Measurements from ENCODE around the gene LRRFIP1.

DNA sequence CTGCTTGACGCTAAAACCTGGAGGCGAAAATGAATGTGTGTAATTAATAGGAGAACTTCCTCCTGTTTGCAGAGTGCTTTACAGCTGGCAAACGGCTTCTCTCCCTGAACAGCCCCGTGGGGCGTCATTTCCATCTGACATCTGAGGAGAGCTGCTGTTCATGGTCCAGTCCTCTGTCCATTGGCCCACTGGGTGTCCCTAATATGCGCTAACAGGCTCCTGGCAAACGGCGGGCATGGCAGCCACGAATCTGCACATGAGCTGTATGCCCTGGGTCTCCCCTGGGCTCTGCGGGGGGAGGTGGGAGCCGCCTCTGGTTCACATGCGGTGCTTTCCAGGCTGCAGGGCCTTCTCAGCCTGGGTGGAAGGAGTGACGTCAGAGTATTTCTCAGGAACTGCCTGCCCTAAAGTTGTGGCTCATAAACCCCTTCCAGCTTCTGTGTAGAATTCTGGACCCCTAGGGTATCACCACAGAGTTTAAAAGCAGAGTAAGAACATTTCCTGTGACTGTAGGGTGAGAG, 73.2 kb downstream of the LRRFIP1 start:
- TF ChIP-seq, protein P1, sequence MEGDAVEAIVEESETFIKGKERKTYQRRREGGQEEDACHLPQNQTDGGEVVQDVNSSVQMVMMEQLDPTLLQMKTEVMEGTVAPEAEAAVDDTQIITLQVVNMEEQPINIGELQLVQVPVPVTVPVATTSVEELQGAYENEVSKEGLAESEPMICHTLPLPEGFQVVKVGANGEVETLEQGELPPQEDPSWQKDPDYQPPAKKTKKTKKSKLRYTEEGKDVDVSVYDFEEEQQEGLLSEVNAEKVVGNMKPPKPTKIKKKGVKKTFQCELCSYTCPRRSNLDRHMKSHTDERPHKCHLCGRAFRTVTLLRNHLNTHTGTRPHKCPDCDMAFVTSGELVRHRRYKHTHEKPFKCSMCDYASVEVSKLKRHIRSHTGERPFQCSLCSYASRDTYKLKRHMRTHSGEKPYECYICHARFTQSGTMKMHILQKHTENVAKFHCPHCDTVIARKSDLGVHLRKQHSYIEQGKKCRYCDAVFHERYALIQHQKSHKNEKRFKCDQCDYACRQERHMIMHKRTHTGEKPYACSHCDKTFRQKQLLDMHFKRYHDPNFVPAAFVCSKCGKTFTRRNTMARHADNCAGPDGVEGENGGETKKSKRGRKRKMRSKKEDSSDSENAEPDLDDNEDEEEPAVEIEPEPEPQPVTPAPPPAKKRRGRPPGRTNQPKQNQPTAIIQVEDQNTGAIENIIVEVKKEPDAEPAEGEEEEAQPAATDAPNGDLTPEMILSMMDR (IDR thresholded peaks at IDR 0.05), result no peak
- TF ChIP-seq POLR2A (IDR thresholded peaks at IDR 0.05), result no peak
